ENCODE results near the gene ASPG. TPM values are rescaled to one million over a fixed set of nuclear protein-coding genes. Genes with fewer than 3 reads are reported as not detected.

The ASPG gene
- total RNA-seq, 1 experiment from 2014 or later, result not detected

DNA sequence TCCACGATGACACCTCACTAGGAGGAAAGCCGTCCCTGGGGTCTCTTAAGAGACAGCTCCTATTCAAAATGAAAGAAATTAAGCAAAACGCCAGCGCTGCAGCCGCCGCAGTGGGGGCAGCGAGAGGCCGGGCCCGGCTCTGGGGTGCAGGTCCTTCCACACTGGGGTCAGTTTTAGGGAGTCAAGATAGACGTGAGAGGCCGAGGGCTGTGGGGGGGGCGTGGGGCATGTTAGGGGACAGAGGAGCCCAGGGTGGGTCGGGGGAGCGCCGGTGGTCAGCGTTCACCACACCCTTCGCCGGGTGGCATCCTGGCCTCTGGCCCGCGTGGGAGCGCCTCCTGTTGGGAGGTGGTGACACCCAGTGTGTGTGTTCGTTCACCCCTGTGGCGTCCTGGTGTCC, 78.5 kb downstream of the ASPG start:
- POLR2A ChIA-PET, result no interaction called here
- H3K27ac ChIP-seq (ENCODE audit: low read length), result no peak overlapping the region
- in situ Hi-C loops (cut with HindIII; ENCODE audit: low pct_unique_long_range_greater_than_20kb, low sequenced_read_pairs), result no loop called here
- CTCF ChIA-PET, result no interaction called here
- H3K4me3 ChIP-seq (ENCODE audit: low read depth in 2 of 2, low read length in 2 of 2), result no peak overlapping the region
- intact Hi-C loops (cut with micrococcal nuclease; ENCODE audit: unreplicated experiment), result no loop called here
- ATAC-seq (no peak), DNase-seq (ENCODE audit: low read depth, low spot score) (no peak)
- no peaks in the 10 kb centered on the region for H3K4me1 ChIP-seq (ENCODE audit: control insufficient read depth, insufficient read depth, low read length)
- no peak for TF ChIP-seq CTCF (IDR thresholded peaks at IDR 0.05)
- no peak for TF ChIP-seq SIN3A (IDR thresholded peaks at IDR 0.05; ENCODE audit: borderline replicate concordance, insufficient read depth, low read depth, low read length)
- TF ChIP-seq POLR2AphosphoS5 (IDR thresholded peaks at IDR 0.05; ENCODE audit: low read depth, low read length), result no peak
- no peak for TF ChIP-seq TCF7L2 (IDR thresholded peaks at IDR 0.05; ENCODE audit: low read depth, low read length)
- no peak for TF ChIP-seq REST (IDR thresholded peaks at IDR 0.05; ENCODE audit: insufficient read depth in 1 of 2, low read depth in 2 of 2, low read length in 1 of 2)
- no peaks in the 10 kb centered on the region for H3K36me3 ChIP-seq (ENCODE audit: control insufficient read depth, insufficient read depth, low read length)
- H3K9me3 ChIP-seq (ENCODE audit: control insufficient read depth, insufficient read depth, low read depth, low read length), result no peaks in the 10 kb centered on the region
- no peaks in the 10 kb centered on the region for H3K27me3 ChIP-seq (ENCODE audit: control insufficient read depth, insufficient read depth, low read length)
- no TSS peak for BruUV-seq (replicated peaks)

DNA sequence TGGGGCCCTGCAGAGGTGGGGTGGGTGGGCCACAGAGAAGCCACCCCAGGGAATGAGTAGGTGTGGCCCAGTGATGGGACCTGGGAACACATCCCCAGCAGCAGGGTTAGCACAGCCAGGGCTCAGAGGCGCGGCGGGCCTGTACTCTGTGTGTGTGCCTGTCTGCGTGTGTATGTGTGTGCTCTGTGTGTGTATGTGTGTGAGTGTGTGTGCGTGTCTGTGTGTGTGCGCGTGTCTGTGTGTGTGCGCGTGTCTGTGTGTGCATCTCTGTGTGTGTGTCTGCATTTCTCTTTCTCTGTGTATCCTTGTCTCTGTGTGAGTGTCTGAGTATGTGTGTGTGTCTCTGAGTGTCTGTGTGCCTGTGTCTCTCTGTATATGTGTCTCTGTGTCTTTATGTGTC, 79.0 kb downstream of the ASPG start:
- TF ChIP-seq CTCF (IDR thresholded peaks at IDR 0.05), result no peak
- no peak for TF ChIP-seq REST (IDR thresholded peaks at IDR 0.05; ENCODE audit: insufficient read depth in 1 of 2, low read depth in 2 of 2, low read length in 1 of 2)
- TF ChIP-seq POLR2AphosphoS5 (IDR thresholded peaks at IDR 0.05; ENCODE audit: low read depth, low read length), result no peak
- TF ChIP-seq SIN3A (IDR thresholded peaks at IDR 0.05; ENCODE audit: borderline replicate concordance, insufficient read depth, low read depth, low read length), result no peak
- TF ChIP-seq TCF7L2 (IDR thresholded peaks at IDR 0.05; ENCODE audit: low read depth, low read length), result no peak
- ATAC-seq (no peak), DNase-seq (ENCODE audit: low read depth, low spot score) (no peak)
- Histone ChIP-seq H3K36me3 (ENCODE audit: control insufficient read depth, insufficient read depth, low read length) (no peaks in the 10 kb centered on the region), H3K27ac (ENCODE audit: low read length) (no peak overlapping the region), H3K4me1 (ENCODE audit: control insufficient read depth, insufficient read depth, low read length) (no peaks in the 10 kb centered on the region), H3K9me3 (ENCODE audit: control insufficient read depth, insufficient read depth, low read depth, low read length) (no peaks in the 10 kb centered on the region), H3K27me3 (ENCODE audit: control insufficient read depth, insufficient read depth, low read length) (no peaks in the 10 kb centered on the region), H3K4me3 (ENCODE audit: low read depth in 2 of 2, low read length in 2 of 2) (no peak overlapping the region)
- POLR2A ChIA-PET, result no interaction called here
- intact Hi-C loops (cut with micrococcal nuclease; ENCODE audit: unreplicated experiment), result no loop called here
- CTCF ChIA-PET, result no interaction called here
- in situ Hi-C loops (cut with HindIII; ENCODE audit: low pct_unique_long_range_greater_than_20kb, low sequenced_read_pairs), result no loop called here
- no TSS peak for BruUV-seq (replicated peaks)

Small RNA genes lying within 50 kb of the gene (microRNA-seq; reads per million reads assigned to microRNA genes)
- not detected for gene MIR203A (ENCODE audit: unreplicated experiment)
- not detected for gene MIR203B (ENCODE audit: unreplicated experiment)

Other genes starting within 250 kb of the ASPG start
- 19.0 TPM for gene PPP1R13B, start 238.1 kb upstream of the ASPG start, total RNA-seq (2021; ENCODE audit: unreplicated experiment)
- gene TDRD9, start 157.2 kb upstream of the ASPG start, total RNA-seq (2021; ENCODE audit: unreplicated experiment), result not detected
- not detected for gene RD3L, start 143.2 kb upstream of the ASPG start, total RNA-seq (2021; ENCODE audit: unreplicated experiment)
- gene KIF26A, start 52.9 kb downstream of the ASPG start, total RNA-seq (2021; ENCODE audit: unreplicated experiment), result 4.4 TPM

All from Panc1 (cell line).